Epithelial cell of esophagus (primary cell): Measurements from ENCODE around the gene LHX2.

Source experiments
- DNase-seq: peaks from one replicate; pipeline ENCODE4 v3.0.0; 2010; ENCODE audit warnings: low read depth
- H3K4me3 ChIP-seq: 2 replicates; pipeline ENCODE4 v1.5.1; 2011; ENCODE audit warnings: mild to moderate bottlenecking, low read length, control low read depth
- TF ChIP-seq, protein P1 (sequence below): IDR thresholded peaks from 2 replicates; pipeline ENCODE4 v1.5.1; 2011; ENCODE audit warnings: low read depth, mild to moderate bottlenecking, low read length, control low read depth, inconsistent platforms; ENCODE audit not compliant: insufficient read depth; ENCODE audit errors: missing control alignments

Gene LHX2

DNA sequence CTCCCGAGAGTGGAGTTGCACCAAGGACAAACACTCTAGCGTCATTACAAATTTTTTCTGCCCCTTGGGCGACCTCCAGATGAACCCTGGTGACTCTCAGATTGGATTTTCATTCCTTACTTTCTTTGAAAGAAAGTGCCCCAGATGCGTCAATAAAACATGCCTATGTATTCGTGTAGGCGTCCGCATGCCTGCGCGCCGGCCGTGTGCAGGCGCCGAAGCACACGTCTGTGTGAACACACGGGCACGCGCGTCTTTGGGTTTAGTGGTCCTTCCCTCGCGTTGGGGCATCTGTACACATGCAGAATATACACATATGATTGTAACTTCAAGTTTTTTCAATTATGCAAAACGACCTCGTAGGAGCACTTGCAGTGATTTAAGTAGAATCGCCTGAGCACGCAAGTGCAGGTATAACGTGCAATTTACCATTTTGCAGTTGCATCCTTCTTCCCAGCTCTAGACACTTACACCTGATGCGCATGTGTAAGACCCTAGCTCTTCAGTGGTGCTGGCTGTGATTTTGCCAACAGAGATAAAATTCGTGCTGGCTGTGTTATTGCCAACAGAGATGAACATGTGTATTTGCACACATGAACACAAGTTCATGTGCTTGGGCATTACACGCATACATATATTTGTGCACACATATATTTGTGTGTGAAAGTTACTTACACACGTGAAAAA is 1.9 kb upstream of the LHX2 start:
- DNase-seq = no peak
- H3K4me3 ChIP-seq = no peak overlapping the region
- TF ChIP-seq, protein P1, sequence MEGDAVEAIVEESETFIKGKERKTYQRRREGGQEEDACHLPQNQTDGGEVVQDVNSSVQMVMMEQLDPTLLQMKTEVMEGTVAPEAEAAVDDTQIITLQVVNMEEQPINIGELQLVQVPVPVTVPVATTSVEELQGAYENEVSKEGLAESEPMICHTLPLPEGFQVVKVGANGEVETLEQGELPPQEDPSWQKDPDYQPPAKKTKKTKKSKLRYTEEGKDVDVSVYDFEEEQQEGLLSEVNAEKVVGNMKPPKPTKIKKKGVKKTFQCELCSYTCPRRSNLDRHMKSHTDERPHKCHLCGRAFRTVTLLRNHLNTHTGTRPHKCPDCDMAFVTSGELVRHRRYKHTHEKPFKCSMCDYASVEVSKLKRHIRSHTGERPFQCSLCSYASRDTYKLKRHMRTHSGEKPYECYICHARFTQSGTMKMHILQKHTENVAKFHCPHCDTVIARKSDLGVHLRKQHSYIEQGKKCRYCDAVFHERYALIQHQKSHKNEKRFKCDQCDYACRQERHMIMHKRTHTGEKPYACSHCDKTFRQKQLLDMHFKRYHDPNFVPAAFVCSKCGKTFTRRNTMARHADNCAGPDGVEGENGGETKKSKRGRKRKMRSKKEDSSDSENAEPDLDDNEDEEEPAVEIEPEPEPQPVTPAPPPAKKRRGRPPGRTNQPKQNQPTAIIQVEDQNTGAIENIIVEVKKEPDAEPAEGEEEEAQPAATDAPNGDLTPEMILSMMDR = no peak

DNA sequence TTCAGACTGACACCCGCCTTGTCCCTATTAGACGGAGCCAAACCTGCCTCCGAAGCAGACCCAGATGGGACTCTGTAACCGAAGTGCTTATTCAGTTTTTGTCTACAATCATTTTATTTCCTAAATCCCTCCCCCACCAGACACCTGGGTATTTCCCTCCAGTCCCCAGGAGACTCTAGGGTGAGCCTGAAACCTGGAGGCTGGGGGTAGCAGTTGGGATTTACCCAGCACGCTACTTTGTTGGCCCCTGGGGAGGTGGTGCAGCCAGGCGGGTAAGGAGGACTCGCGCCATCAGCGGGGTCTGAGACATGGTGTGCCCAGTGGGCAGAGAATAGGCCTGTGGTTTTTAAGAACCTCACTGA is 1.3 kb upstream of the LHX2 start:
- TF ChIP-seq, protein P1 = no peak
- DNase-seq = no peak

GRCh38 chr9:124010665-124011321 is 775 bp upstream of the LHX2 start:
- TF ChIP-seq, protein P1 = no peak
- DNase-seq = no peak

More for the DNA sequence above, 1.3 kb upstream of the LHX2 start:
- no peak overlapping the region for H3K4me3 ChIP-seq

DNA sequence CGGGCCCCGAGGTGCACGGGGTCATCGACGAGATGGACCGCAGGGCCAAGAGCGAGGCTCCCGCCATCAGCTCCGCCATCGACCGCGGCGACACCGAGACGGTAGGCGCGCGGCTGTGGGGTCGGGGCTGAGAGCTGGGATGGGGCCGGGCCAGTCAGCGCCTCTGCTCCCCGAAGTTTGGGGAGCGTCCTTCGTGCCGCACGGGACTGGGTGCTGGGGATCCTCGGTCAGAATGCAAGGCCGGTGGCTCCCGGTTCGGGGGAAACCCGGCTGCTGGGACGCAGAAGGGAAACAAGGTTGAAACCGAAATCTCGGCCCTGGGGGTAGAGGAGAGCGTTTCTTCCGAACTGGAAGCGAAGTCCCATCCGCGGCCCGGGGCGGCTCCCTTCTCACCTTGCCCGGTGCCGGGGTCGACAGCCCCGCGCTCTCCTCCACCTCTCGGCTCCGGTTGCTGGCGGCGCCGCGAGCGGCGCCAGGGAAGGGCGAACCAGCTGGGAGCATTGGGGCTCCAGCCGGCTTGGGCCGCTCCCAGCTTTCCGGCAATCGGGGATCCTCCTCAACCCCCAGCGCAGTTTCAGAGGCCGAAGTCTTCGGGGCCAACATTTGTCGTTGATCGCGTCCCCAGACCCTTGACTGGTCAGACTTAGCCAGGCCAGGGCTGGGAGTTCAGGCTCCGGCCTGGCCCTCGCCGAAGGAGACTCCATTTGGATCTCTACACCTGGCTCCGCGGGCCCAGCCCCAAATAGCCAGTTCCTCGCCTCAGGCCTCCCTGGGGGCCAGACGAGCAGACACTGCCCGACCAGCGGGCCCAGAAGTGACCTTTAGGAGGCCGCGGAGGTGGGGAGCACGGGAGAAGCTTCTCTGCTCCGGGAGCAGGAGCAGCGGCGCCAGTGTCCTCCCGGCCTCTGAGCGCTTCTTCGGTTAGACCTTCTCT is 1.1 kb downstream of the LHX2 start:
- TF ChIP-seq, protein P1 = no peak
- no peak for DNase-seq
- no peak overlapping the region for H3K4me3 ChIP-seq

More at GRCh38 chr9:124010665-124011321, 775 bp upstream of the LHX2 start:
- H3K4me3 ChIP-seq = no peak overlapping the region

DNA sequence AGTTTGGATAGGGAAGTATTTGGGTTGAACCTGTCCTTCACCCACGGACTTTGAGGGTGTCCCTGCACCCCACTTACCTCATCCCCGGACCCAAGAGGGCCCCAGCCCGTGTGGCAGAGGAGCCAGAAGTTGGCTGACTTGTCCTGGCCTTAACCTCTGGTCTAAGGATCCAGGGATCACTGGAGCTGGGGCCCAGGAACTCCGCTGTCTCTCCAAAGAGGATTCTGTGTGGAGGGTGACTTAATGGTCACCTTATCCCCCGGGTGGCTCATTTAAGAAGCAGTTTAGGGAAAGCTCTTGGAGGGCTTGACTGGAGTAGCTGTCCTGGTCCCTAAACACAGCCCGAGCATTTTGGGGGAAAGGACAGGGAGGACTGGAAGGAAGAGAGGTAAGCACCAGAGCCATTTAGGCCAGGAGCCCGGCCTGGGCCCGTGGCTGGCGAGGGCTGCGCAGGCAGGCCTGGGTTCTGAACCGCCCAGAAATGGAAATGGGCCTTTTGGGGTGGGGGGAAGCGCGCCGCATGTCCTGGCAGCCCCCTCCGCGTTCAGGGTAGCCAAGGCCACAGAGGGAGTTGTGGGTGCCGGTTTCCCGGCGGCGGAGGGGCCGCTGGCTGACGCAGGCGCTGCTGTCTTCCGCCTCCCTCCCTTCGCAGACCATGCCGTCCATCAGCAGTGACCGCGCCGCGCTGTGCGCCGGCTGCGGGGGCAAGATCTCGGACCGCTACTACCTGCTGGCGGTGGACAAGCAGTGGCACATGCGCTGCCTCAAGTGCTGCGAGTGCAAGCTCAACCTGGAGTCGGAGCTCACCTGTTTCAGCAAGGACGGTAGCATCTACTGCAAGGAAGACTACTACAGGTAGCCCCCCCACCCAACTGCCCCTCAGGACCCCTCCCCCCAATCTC is 2.0 kb downstream of the LHX2 start:
- DNase-seq = no peak
- no peak overlapping the region for H3K4me3 ChIP-seq
- TF ChIP-seq, protein P1 = no peak
